Activated naive CD4-positive, alpha-beta T cell (primary cell): Measurements from ENCODE around the gene SWAP70.

Experiments
- DNase-seq, 4 experiments: peaks; one replicate each; lab custom pipeline; 2025; lab: John Stamatoyannopoulos, UW

SWAP70 gene

DNA sequence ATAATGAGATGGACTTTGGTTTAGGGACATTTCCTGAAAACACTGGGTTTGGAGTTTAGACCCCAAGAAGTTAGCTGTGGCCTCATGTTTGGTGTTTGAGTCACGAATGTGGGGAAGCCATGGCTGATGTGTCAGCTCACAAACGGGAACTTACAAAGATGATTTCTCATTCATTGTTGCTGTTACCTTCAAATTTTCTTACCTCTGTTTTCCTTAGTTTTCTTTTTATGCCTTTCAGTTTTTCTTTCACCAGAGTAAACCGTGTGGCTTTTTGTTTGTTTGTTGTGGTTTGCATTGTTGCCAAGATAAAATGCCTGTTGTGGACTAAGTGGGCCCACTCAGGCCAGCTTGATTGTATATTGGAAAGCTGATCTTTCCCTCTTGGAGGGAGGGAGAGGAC is 89.1 kb downstream of the SWAP70 start:
- DNase-seq, result no peak

DNA sequence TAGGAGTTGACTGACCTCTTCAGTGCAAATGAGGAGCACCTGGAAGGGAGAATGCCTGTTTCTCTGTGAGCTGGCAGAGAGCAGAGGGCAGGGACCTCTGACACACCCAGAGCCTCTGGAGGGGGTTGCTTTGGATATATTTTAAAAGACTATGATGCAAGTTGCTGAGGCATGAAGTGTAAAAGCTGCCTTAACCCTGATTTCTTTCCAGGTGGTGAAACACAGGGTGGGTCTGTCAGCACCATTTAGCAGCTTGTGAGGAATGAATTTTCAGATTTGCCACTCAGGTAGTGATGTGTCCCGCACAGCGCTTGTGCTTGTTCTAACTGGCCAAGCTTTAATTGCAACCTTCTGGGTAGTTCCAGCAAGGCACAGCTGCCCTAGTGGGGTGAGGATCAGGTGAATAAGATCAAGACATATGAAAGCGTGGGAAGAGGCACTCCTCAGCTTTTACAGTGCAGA is 90.2 kb downstream of the SWAP70 start:
- no peak for DNase-seq

DNA sequence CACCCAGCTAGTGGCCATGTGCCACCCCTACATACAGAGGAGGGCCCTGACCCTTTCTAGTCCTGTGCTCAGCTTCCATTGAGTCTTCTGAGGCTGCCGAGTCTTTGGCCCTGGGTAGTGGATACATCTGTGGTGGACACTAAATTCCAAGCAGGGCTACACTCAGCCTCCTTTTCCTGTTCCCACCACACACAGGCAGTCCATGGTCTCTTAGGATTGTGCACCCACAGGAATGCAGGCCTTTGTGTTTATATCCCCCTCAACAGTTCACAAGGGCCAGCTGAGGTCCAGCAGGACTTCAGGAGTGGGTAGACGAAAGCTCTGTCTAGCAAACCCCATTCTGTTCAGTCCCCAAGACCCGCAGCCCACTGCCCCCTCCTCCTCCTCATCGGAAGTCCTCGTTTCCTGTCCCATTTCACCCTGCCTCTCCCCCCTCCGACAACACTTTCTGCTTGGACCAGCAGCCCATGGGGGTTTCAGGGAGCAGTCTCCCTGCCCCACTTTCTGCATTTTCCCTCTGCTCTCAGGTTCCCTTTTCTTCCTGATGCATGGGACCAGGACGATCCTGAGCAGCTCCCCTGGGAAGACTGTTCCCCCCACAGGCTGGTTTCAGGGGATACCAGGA is 91.8 kb downstream of the SWAP70 start:
- DNase-seq, result no peak

DNA sequence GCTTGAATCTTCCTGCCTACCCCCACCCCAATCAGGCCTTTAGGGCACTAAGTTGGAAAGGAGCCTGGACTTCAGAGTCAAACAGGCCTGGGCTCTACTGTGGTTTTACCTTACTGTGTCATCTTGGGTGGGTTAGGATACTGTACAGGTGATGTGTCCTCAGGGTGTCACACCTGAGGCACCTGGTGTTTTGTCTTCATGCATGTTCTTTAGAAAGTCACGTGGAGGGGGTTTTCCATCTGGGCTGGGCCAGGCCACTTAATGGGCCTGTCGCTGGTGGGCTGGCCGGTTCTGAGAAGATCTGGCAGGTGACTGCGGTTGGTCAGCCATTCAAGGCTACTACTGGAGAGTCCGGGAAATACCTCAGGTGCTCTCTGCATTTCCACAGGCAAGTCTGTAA is 92.6 kb downstream of the SWAP70 start:
- DNase-seq, result no peak

DNA sequence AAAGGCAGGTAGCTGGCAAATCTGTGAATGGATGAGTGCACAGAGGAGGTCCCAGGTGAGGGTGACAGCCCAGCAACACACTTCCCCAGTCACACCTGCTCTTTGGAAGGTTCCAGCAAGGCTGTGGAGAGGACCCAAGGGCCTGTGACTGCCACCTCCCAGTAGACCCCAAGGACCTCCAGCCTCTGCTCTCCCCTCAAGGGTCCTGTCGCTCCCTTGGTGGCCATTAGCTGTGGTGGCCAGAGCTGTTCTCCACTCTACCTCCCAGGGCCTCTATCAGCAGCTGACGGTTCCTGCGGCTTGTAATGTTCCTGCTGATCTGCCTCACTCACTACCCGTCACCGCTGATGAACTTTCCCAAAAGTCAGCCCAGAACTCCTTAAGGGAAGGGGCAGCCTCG is 93.0 kb downstream of the SWAP70 start:
- no peak for DNase-seq

DNA sequence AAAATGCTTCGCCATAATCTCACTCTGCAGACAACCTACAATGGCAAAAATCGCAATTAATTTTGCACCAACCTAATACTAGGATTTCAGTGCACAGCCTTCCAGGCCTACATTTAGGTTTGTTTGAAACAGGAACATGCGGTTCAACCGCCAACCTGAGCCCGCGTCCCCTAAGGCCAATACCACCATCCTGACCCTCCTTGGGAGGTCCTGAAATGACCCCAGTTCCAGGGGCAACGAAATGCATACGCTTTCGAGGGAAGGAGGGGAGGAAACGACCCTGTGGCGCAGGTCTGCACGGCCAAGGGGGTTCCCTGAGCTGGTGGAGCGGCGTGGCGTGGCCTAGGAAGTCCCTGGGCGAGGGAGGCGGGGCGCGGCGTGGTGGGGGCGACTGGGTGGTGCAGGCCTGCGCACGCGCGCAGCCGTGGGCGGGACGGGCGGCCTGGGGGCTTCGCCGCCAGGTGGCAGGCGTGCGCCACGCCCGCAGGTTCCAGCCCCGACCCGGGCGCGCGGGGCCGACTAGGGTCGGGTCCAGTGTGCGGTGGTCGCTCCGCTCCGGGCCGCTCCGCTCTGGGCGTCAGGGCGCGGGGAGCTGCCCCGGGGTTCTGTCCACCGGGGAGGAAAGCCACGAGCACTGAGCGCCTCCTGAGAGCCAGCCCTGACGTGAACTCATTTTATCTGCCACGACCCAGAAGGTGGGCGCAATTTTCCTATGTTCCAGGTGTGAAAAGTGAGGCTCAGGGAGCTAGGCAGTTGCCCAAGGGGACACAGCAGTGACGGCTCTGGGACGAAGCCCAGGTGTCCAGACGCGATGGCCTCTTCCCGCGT is 94.1 kb downstream of the SWAP70 start:
- peak; percentile 66 to 87 (median 79) for DNase-seq

DNA sequence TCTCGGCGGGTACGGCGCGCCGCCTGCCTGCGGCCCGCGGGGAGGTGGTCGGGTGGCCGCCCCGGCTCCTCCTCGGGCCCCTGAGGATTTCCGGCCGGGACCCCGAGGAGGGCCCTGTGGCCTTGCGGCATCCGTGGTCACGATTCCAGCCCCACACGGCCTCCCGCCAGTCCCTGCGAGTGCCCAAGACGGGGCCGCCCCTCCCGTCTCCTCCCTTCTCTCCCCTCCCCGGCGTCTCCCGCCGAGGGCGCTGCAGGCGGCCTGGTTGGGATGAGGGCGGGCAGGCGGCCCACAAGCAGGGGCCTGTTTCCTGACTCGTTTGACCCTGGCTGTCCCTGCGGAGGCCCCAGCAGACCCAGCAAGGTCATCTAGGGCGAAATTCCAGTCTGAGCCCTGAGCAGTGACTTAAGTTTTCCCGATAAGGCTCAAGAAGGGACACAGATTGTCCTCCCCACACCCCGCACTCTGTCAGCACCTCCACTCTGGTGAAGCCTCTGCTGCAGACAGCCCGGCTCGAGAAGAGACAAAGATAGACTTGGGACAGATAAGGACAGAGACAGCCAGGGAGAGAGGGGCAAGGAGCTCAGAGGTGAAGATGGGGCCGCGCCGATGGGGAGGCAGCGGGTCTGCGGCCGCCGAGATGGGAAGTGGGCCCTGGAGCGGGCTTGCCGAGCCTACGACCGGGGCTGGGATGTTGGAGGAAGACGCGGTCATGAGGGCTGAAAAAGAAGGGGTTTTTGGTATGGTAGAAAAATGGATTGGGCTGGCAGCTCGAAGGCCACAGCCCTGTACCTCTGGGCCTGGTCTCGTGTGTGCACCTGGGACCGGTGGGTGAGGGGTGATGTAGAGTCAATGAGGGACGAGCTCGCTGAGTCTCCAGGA is 95.0 kb downstream of the SWAP70 start:
- DNase-seq, result peak in 3 of 4 experiments; percentile 32 to 45 (median 34)

DNA sequence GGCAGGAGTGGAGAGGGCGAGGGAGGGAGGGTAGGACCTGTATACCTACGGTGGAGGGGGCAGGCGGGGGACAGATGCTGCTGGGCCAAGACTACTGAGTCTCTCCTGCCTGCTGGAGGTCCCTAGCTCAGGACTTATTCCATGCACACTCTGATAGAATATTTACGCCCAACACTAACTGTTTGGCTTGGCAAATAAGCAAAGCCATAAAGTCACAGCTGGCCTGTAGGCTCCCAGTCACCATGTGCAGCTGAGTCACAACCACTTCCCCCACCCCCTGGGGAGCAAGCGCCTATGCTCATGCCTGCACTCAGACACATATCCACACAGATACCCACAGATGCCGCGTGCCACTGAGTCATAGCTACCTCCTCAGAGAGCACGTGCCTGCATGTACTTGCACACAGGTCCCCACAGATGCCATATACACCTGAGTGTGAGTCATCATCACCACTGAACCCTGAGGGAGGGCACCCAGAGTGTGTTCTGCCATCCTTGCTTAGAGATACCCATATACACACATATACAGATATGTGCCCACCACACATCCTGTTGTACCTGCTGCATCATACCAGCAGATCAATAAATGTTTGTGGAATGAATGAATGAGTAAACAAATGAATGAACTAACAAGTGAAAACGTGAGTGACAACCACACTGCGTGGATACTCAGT is 95.8 kb downstream of the SWAP70 start:
- DNase-seq, result peak; percentile 59 to 75 (median 70)

DNA sequence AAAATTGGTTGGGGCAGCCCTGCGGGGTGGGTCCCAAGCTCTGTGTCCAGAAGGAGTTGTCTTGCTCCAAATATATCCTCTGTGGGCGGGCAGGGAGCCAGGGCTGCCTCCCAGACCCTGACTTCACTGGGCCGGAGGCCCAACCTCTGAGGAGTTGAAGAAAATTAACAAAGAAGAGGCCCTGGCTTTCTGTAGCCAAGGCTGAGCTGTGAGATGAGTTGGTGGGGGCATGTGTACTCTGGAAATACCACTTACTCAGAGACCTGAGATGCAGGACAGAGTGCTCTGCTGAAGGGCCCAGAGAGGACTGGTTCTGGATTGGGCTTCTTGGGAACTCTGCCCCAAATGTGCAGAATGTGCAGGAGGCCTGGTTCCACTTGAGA is 96.3 kb downstream of the SWAP70 start:
- DNase-seq, result no peak

DNA sequence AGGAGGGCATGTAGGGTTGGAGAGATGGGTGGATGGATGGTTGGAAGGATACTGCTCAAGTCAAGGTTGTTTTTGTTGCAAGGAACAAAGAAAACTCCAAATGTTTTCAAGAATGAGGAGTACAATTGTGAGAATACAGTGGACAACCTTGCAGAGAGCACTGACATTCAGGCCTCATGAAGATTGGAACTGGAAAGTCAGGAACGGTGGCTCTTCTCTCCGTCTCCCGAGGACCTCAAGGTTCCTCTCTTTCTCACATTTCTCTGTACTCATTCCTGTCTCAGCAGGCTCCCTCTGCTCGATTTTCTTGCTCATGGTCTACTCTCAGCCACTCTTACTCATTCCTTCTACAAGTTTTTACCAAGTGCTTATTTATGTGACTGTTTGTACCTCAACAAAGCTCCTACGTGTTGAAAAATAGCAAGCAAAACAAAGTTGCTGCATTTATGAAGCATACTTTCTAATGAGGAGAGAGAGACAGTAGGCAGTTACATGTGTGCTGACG is 97.6 kb downstream of the SWAP70 start:
- no peak for DNase-seq

DNA sequence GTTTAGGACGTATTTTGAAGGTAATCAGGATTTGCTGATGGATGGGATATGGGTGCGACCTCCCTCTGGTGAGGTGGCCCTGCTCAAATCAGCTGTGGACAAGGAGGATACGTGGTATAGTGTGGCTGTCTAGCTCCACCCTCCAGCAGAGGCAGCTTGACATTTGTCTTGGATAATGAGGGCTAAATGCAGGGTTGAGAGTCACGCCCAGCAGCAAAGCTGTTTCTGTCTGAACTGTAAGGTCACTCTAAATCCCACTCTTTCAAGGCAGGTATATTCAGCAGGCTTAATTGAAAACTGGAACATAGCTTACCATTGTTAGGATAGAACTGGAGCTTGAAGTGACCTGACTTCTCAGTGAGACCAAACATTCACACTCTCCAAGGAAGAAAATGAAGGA is 98.7 kb downstream of the SWAP70 start:
- no peak for DNase-seq

DNA sequence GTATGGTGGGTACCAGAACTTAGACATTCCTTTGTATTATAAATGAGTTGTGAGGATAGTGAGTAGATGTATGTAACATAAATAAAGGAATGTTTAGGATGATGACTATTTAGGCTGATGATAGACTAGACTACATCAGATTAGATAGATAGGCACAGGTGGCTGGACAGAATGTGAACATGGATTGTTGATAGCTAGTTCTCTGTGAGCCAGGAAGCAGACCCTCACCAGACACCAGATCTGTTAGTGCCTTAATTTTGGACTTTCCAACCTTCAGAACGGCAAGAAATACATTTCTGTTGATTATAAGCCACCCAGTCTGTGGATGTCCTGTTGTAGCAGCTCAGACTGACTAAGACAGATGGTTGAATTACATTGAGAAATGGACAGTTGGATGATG is 99.4 kb downstream of the SWAP70 start:
- DNase-seq, result no peak

DNA sequence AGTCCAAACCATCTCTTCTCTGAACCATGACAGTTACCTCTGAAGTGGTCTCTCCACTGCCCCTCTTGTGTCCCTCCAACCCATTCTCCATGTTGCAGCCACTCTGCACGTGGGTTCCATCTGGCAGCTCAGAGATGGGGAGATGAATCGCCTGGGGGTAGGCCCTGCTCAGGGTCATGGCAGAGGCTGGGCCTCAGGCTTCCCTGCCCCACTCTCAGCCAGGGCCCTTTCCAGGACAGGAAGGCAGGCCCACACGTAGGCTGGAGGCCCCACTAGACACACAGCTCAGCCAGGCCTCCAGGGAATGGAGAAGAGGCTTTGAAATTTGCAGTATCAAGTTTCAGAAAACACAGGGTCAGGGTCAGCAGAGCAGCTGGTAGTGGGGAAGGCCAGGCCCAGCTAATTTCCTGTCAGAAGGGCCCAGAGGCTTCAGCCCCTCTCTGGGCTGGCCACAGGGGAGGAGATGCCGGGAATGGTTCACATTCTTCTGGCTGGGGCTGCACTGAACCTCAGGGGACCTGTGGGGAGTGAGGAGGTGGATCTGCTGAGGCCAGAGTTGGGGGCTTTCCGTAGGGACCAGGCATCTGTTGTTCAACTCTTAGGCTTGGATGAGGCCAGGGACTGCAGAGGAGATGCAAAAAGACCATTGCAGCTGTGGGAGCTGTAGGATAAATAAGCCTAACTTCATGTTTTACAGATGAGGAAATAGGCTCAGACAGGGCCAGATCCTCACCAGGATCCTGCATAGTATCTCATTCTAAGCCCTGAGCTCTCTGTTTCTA is 101.6 kb downstream of the SWAP70 start:
- no peak for DNase-seq

DNA sequence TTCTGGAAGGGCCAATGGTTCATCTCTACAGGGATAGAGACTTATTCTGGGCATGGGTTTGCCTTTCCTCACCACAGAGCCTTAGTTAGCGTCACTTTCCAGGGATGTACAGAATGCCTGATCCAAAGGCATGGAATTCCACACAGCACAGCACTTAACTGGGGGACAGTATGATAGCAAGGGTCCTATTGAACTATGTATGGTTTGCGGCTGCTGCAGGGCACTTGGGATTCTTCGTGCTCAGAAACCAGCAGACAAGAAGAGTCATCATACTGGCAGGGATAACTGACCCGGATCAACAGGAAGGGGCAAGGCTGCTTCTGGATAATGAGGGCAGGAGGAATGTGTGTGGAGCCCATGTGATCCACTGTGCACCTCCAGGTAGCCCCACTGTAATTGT is 105.7 kb downstream of the SWAP70 start:
- no peak for DNase-seq

DNA sequence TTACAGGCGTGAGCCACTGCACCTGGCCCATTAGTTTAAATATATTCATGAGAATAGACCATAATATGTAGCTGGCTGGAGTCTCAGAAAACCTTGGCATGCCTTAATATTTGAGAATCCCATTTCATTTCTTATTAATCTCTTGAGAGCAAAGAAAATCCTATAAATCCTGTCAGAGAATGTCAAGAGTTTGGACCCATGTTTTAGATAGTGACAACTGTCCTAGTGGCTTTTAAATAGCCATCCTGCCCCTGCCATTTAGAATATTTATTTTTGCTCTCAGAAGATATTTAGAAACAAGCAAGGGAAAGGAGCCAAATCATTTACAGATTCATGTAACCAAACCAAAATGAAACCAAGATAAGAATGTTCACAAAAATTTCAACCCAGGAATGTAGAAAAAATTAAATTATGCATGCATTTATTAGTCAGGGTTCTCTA is 107.2 kb downstream of the SWAP70 start:
- DNase-seq, result no peak

DNA sequence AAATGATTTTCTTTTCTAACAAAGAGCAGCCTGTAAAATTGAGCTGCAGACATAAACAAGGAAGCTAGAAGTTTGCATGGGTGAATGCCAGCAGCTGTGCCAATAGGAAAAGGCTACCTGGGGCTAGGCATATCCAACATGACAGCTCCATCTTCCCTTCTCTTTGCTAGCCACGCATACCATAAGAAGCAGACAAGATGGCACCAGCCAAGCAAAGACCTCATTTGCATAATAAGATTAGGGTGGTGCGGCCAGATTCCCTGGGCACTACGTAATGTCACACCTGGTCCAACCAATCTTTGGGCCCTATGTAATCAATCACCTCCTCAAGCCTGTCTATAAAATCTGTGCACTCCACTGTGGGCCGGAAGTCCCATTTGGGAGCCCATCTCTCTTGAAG is 108.3 kb downstream of the SWAP70 start:
- no peak for DNase-seq

DNA sequence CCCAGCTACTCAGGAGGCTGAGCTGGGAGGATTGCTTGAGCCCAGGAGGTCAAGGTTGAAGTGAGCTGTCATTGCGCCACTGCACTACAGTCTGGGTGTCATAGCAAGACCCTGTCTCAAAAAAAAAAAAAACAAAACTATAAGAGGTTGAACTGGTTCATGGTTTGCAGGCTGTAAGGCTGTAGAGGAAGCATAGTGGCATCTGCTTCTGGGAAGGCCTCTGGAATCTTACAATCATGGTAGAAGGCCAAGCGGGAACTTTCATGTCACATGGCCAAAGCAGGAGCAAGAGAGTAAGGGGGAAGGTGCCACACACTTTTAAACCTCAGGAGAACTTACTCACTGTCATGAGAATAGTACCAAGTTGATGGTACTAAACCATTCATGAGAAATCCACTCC is 109.6 kb downstream of the SWAP70 start:
- DNase-seq, result no peak

DNA sequence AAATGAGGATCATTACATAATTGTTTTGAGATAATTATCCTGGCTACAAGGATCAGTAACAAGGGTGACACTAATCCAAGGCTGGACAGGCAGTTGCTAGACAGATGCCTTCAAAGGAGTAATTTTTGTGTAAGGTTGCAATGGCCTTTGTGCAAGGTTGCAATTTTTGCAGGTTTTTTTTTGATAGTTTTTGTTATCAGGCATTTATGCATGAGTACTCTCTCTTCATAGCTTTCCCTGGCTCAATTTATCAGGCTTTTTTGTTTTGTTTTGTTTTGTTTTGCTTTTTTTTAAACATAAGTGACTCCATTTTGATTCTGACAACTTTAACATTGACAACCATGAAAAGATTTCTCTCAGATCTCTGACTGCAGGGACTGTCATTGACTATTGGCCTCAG is 110.2 kb downstream of the SWAP70 start:
- no peak for DNase-seq

DNA sequence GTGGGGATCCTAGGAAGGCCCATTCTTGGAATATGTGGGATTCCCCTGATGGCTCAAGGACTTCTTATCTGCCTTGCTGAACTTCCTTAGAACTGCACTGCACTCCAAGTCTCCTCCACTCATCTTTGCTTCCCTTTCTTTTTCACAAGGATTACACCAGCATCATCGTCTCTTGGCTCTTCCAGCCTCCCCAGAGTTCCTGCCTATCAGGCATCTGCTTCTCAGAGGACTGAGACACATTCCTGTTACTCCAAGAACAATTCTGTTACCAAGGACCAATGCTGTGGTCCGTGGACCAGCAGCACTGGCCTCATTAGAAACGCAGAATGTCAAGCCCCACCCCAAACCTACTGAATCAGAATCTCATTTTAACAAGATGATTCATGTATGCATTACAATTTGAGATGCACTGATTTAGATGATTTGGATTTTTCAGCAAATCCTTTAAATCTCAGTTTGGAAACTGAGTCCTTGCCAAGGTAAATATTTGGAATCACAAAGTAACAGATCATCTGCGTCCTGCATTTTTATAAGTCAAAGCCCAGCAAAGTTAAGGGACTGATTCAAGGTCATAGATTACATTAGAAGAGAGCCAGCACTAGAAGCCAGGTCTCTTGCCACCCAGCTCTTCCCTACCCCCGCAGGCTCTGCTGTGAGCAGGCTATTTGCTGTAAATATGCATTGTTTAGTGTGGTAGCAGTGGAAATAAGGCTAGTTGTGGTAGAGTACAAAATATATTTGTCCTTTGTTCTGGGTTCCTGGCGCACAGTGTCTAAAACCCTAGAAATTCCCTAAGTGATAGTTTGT is 110.9 kb downstream of the SWAP70 start:
- DNase-seq, result no peak

DNA sequence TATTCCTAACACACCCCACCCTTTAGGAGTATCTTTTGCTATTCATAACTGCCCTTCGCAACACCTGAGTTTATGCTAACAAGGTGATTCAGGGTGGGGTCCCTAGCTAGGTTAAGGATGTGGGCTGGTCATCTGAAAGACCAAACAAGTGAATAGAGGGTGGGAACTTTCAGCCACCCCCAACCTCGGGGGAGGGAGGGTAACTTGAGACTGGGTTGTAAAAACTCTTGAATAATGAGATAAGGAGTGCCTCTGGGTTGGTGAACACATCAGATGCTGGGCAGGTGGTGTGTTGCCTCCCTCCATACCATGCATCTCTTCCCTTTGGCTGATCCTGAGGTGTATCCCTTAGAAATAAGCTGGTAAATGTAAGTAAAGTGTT is 111.5 kb downstream of the SWAP70 start:
- DNase-seq, result no peak
